BLaER1 treated with 17β-estradiol and CSF1 and Interleukin-3, amounts not matched to agents 10 nM and 100 nM (cell line): Measurements from ENCODE around the gene OR6T1.

Experiments used
- H3K27ac ChIP-seq, 11 experiments: shearing (Covaris generic); formaldehyde crosslinking; 2 replicates each; pipeline ENCODE4 v1.8.1; 2022
- H3K27me3 ChIP-seq, 11 experiments: shearing (Covaris generic); formaldehyde crosslinking; 2 replicates each; pipeline ENCODE4 v1.8.1; 2022
- H3K36me3 ChIP-seq, 11 experiments: shearing (Covaris generic); formaldehyde crosslinking; 2 replicates each; pipeline ENCODE4 v1.8.1; 2022
- H3K4me1 ChIP-seq, 10 experiments: shearing (Covaris generic); formaldehyde crosslinking; 2 replicates each; pipeline ENCODE4 v1.8.1; 2022
- H3K4me2 ChIP-seq, 11 experiments: shearing (Covaris generic); formaldehyde crosslinking; 2 replicates each; pipeline ENCODE4 v1.8.1; 2022
- H3K4me3 ChIP-seq, 10 experiments: shearing (Covaris generic); formaldehyde crosslinking; 2 replicates each; pipeline ENCODE4 v1.8.1; 2022
- H3K9ac ChIP-seq, 11 experiments: shearing (Covaris generic); formaldehyde crosslinking; 2 replicates each; pipeline ENCODE4 v1.8.1; 2022
- H3K9me3 ChIP-seq, 11 experiments: shearing (Covaris generic); formaldehyde crosslinking; replicated peaks in 1 of 11; 2 replicates each; pipeline ENCODE4 v1.8.1; 2022
- H4K20me1 ChIP-seq, 11 experiments: shearing (Covaris generic); formaldehyde crosslinking; 2 replicates each; pipeline ENCODE4 v1.8.1; 2022
- Cebpa-rat ChIP-seq, 11 experiments: shearing (Covaris generic); IDR thresholded peaks; 2 replicates each; pipeline ENCODE4 v1.8.1; 2022

Gene OR6T1, protein sequence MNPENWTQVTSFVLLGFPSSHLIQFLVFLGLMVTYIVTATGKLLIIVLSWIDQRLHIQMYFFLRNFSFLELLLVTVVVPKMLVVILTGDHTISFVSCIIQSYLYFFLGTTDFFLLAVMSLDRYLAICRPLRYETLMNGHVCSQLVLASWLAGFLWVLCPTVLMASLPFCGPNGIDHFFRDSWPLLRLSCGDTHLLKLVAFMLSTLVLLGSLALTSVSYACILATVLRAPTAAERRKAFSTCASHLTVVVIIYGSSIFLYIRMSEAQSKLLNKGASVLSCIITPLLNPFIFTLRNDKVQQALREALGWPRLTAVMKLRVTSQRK

GRCh38 chr11:123943738-123944137 lies at the start of gene OR6T1:
TSS of gene OR6T1 (minus strand) at chr11:123943838. CDS start at chr11:123943838, 0 bp downstream.
- H3K4me1 ChIP-seq = no peaks in the 10 kb centered on the region
- no peaks in the 10 kb centered on the region for H3K36me3 ChIP-seq
- no peaks in the 10 kb centered on the region for H4K20me1 ChIP-seq
- no peak for TF ChIP-seq Cebpa-rat (IDR thresholded peaks at IDR 0.05)
- no peak within 1 kb of the TSS for H3K4me3 ChIP-seq
- no peak within 1 kb of the TSS for H3K4me2 ChIP-seq
- H3K9ac ChIP-seq = no peak within 1 kb of the TSS
- no peaks in the 10 kb centered on the region for H3K27me3 ChIP-seq
- no peak within 1 kb of the TSS for H3K27ac ChIP-seq
- H3K9me3 ChIP-seq = no peaks in the 10 kb centered on the region

DNA sequence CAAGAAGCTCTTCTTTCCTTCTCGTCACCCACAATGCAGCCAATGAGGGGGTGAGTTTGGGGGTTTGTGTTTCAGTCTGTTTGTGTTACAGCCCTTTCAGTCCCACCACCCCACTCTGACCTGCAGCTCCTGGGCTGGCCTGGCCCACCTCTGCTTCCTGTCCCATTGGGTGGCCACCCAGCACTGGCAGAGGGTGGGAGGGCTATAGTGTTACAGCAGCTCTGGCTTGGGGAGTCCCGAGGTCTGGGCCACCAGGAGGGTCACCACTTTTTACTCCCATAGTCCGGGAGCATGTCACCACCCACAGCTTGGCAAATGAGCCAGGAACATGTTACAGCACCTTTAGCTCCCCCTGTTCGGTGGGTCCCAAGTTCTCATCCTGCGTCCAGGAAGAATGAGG lies 35.7 kb upstream of the OR6T1 start:
- H3K4me3 ChIP-seq = no peak overlapping the region
- H3K9ac ChIP-seq = no peak overlapping the region
- H3K27ac ChIP-seq = no peak overlapping the region
- H3K4me2 ChIP-seq = no peak overlapping the region
- no peaks in the 10 kb centered on the region for H3K27me3 ChIP-seq
- H4K20me1 ChIP-seq = no peaks in the 10 kb centered on the region
- no peaks in the 10 kb centered on the region for H3K36me3 ChIP-seq
- no peaks in the 10 kb centered on the region for H3K4me1 ChIP-seq
- TF ChIP-seq Cebpa-rat (IDR thresholded peaks at IDR 0.05) = no peak
- H3K9me3 ChIP-seq = peaks cover 0 to 11% (median 7%) of the 10 kb centered on the region in 11 experiments; a peak in 9 of 22 replicates

DNA sequence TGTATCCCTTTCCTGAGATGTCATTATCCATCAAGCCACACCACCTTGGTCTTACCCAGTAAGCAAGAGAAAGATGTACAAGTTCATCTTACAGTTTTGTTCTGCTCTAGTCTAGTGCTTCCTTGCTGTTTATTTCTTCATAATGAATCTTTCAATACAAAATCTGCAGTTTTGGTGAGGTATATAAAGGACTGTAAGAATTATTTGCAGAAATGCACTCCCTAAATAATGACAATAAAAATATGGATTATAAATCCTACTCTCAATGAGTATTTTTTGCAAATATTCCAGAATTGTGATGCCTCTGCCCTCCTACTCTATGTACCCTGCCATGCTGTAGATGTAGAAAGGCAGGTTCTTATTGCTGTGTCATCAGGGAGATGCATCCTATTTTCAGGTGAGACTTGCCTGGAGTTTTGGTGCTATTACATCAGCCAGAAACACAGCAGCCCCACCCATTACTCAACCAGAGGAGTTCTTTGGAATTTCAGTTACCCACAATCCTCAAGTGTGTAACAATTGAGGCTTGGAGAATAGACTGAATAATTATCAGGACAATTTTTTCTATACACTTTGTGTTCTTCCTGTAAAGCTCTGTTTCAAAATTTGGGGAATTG lies 34.2 kb upstream of the OR6T1 start, which contains the start of gene OR10S1:
OR10S1 (minus strand) TSS at position 51 of the 617 bp plus-strand sequence. CDS start 117 bp downstream, outside the sequence.
- H3K27ac ChIP-seq = no peak within 1 kb of the TSS
- H3K9me3 ChIP-seq = peaks cover 0 to 11% (median 7%) of the 10 kb centered on the region in 11 experiments; a peak in 9 of 22 replicates
- no peaks in the 10 kb centered on the region for H3K4me1 ChIP-seq
- no peak within 1 kb of the TSS for H3K9ac ChIP-seq
- no peak within 1 kb of the TSS for H3K4me2 ChIP-seq
- no peak for TF ChIP-seq Cebpa-rat (IDR thresholded peaks at IDR 0.05)
- H3K27me3 ChIP-seq = no peaks in the 10 kb centered on the region
- H3K4me3 ChIP-seq = no peak within 1 kb of the TSS
- no peaks in the 10 kb centered on the region for H3K36me3 ChIP-seq
- no peaks in the 10 kb centered on the region for H4K20me1 ChIP-seq

GRCh38 chr11:123976770-123977560 lies 33.3 kb upstream of the OR6T1 start:
- H3K27me3 ChIP-seq = no peaks in the 10 kb centered on the region
- H3K4me2 ChIP-seq = no peak overlapping the region
- no peak for TF ChIP-seq Cebpa-rat (IDR thresholded peaks at IDR 0.05)
- peaks cover 0 to 11% (median 7%) of the 10 kb centered on the region in 11 experiments; a peak in 9 of 22 replicates for H3K9me3 ChIP-seq
- no peak overlapping the region for H3K4me3 ChIP-seq
- no peak overlapping the region for H3K27ac ChIP-seq
- no peaks in the 10 kb centered on the region for H3K36me3 ChIP-seq
- no peak overlapping the region for H3K9ac ChIP-seq
- H3K4me1 ChIP-seq = no peaks in the 10 kb centered on the region
- H4K20me1 ChIP-seq = no peaks in the 10 kb centered on the region

- H3K27me3 ChIP-seq = no peaks in the 10 kb centered on the region
These were observed 30.2 kb upstream of the OR6T1 start for GRCh38 chr11:123973816-123974215.

GRCh38 chr11:123956752-123957151 lies 13.1 kb upstream of the OR6T1 start:
- no peaks in the 10 kb centered on the region for H4K20me1 ChIP-seq
- H3K27me3 ChIP-seq = no peaks in the 10 kb centered on the region
- no peaks in the 10 kb centered on the region for H3K4me1 ChIP-seq
- no peak overlapping the region for H3K4me2 ChIP-seq
- H3K36me3 ChIP-seq = no peaks in the 10 kb centered on the region
- H3K9me3 ChIP-seq = peaks cover 0 to 11% (median 0%) of the 10 kb centered on the region in 11 experiments; a peak in 4 of 22 replicates
- no peak overlapping the region for H3K27ac ChIP-seq
- no peak overlapping the region for H3K4me3 ChIP-seq
- TF ChIP-seq Cebpa-rat (IDR thresholded peaks at IDR 0.05) = no peak
- no peak overlapping the region for H3K9ac ChIP-seq

More at GRCh38 chr11:123973816-123974215, 30.2 kb upstream of the OR6T1 start:
- Histone ChIP-seq H4K20me1 (no peaks in the 10 kb centered on the region), H3K9ac (no peak overlapping the region), H3K4me1 (no peaks in the 10 kb centered on the region), H3K9me3 (no peaks in the 10 kb centered on the region), H3K36me3 (no peaks in the 10 kb centered on the region), H3K4me2 (no peak overlapping the region), H3K27ac (no peak overlapping the region), H3K4me3 (no peak overlapping the region)
- TF ChIP-seq Cebpa-rat (IDR thresholded peaks at IDR 0.05) = no peak

- Histone ChIP-seq H3K4me3 (no peak overlapping the region), H3K9me3 (no peaks in the 10 kb centered on the region)
These were observed 1.5 kb upstream of the OR6T1 start for GRCh38 chr11:123945132-123945531.

DNA sequence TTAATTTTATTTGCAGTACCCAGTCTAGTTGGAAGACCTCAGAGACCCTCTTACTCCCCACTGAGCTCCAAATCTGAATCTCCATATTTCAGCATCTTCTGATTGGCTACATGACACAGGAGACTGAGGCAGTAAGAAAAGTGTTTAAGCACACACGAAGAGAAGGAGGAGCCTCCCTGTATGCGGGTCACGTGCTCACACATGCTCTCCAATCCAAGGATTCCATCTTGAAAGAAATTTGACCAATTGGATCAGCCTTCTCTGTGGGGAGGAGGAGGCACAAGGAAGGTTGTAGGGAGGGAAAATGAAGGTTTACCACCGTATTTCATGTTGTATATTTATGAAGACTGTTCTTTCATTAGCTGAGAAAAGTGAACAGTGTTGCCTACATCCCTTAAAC lies 1.2 kb downstream of the OR6T1 start:
- no peak overlapping the region for H3K4me3 ChIP-seq
- no peaks in the 10 kb centered on the region for H3K36me3 ChIP-seq
- H3K27ac ChIP-seq = no peak overlapping the region
- no peak overlapping the region for H3K9ac ChIP-seq
- H3K9me3 ChIP-seq = no peaks in the 10 kb centered on the region
- no peaks in the 10 kb centered on the region for H3K4me1 ChIP-seq
- no peaks in the 10 kb centered on the region for H3K27me3 ChIP-seq
- TF ChIP-seq Cebpa-rat (IDR thresholded peaks at IDR 0.05) = no peak
- no peak overlapping the region for H3K4me2 ChIP-seq
- H4K20me1 ChIP-seq = no peaks in the 10 kb centered on the region

More at GRCh38 chr11:123945132-123945531, 1.5 kb upstream of the OR6T1 start:
- no peak overlapping the region for H3K4me2 ChIP-seq
- TF ChIP-seq Cebpa-rat (IDR thresholded peaks at IDR 0.05) = no peak
- no peaks in the 10 kb centered on the region for H3K27me3 ChIP-seq
- H3K9ac ChIP-seq = no peak overlapping the region
- no peak overlapping the region for H3K27ac ChIP-seq
- H4K20me1 ChIP-seq = no peaks in the 10 kb centered on the region
- H3K4me1 ChIP-seq = no peaks in the 10 kb centered on the region
- H3K36me3 ChIP-seq = no peaks in the 10 kb centered on the region

DNA sequence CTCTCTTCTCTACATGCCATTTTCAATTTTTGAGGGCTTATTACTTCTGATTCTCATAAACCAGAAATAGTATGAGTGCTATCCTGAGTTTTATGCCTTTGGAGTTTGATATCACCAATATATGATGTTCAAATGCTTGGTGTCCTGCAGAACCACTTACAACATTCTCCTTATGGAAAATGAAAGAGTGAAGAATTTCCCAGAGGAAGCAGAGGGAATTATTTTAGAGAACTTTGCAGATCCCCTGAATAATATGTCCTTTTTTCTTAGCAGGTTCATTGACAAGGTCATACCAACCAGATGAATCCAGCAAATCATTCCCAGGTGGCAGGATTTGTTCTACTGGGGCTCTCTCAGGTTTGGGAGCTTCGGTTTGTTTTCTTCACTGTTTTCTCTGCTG lies 4.3 kb downstream of the OR6T1 start, which contains the start of gene OR4D5:
OR4D5 (plus strand) TSS at position 301 of the 400 bp plus-strand sequence; CDS start at position 301, 0 bp downstream.
- Histone ChIP-seq H4K20me1 (no peaks in the 10 kb centered on the region), H3K9ac (no peak within 1 kb of the TSS), H3K9me3 (no peaks in the 10 kb centered on the region), H3K27ac (no peak within 1 kb of the TSS), H3K36me3 (no peaks in the 10 kb centered on the region), H3K4me2 (no peak within 1 kb of the TSS), H3K27me3 (no peaks in the 10 kb centered on the region), H3K4me3 (no peak within 1 kb of the TSS), H3K4me1 (no peaks in the 10 kb centered on the region)
- no peak for TF ChIP-seq Cebpa-rat (IDR thresholded peaks at IDR 0.05)
